BE2C (cell line): ENCODE measurements around the gene HEXD. TPM values are rescaled to one million over a fixed set of nuclear protein-coding genes. Genes with fewer than 3 reads are reported as not detected.
"Not testable (repeated sequence)": the region's sequence is repeated elsewhere in the genome, so short reads cannot be mapped to it uniquely, and the experiment has no call there.

Experiments used
- DNase-seq: peaks from one replicate; pipeline ENCODE4 v3.0.0-alpha.2; 2020
- H3K27me3 ChIP-seq: fragments of 250-450 bp; sonication (Bioruptor Pico); 2 replicates; pipeline ENCODE4 v1.5.1; 2020; ENCODE audit warnings: mild to moderate bottlenecking
- H3K36me3 ChIP-seq: fragments of 250-450 bp; sonication (Bioruptor Pico); 2 replicates; pipeline ENCODE4 v1.5.1; 2020; ENCODE audit warnings: mild to moderate bottlenecking
- H3K4me1 ChIP-seq: fragments of 250-450 bp; sonication (Bioruptor Pico); 2 replicates; pipeline ENCODE4 v1.5.1; 2020
- H3K4me3 ChIP-seq: 2 replicates; pipeline ENCODE4 v1.5.1; 2011; ENCODE audit warnings: low read depth, low read length
- H3K9me3 ChIP-seq: fragments of 250-450 bp; sonication (Bioruptor Pico); 2 replicates; pipeline ENCODE4 v1.5.1; 2020
- polyA plus RNA-seq: library from polyadenylated mRNA; unstranded; fragments of >200 nt; gene quantifications from one replicate; pipeline ENCODE4 v1.2.1, GENCODE V29; 2012; ENCODE audit warnings: low read depth, missing spikeins; ENCODE audit not compliant: insufficient read length, insufficient read depth
- TF ChIP-seq, protein P1 (sequence below): IDR thresholded peaks from 2 replicates; pipeline ENCODE4 v1.5.1; 2012; ENCODE audit warnings: mild to moderate bottlenecking, low read depth, low read length

Gene HEXD
- 34.3 TPM for polyA plus RNA-seq

DNA sequence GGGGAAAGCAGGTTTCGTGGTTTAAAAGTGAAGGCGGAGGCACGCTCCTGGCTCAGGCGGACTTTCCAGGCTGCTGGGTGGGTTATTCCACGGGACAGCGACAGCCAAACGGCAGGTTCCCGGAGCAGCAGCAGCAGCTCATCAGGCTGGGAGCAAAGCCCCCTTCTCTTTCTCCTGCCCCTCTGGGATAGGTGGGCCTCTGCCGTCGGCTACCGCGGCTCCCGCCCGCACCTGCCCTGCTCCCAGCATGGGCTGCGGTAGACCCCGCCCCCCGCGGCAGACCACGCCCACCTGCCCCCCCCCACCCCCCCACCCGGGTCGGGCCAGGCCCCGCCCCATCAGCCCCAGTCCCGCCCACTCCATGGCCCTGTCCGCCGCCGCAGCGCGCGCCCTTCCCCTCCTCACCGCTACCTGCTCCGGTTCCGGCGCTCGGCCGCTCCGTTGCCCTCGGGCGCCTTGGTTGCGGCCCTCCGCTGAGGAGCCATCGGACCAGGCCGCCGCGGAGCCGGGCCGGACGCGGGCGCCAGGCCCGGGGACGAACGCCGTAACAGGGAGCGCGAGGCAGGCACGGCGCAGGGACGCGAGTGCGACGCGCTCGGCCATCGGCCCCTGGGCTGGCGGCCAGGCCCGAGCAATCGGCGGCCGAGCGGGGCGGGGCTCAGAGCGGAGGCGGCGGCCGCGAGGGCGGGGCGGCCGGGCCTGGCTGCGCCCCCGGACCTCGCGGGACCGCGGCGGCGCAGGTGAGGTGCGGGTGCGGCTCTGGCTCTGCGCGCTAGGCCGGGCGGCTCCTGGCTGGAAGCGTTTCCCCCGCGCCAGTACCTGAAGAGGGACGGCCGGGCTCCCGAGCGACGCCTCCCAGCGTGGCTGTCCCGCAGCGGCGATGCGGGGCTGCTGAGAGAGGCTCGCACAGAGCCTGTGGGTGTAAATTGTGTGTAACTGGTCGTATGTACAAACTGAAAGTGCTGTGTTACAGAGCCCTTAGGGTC is at the start of gene HEXD, which contains the start of gene OGFOD3:
HEXD (plus strand) TSS at position 347 of the 986 bp plus-strand sequence. CDS start 1,453 bp downstream, outside the sequence.
OGFOD3 (minus strand) TSS at position 586 of the 986 bp plus-strand sequence; CDS start at position 485, 101 bp downstream.
- H3K4me3 ChIP-seq = peak within 1 kb of the TSS; percentile 81
- peaks cover 6% of the 10 kb centered on the region for H3K36me3 ChIP-seq
- H3K27me3 ChIP-seq = no peaks in the 10 kb centered on the region
- H3K4me1 ChIP-seq = peaks cover 2% of the 10 kb centered on the region
- DNase-seq = peak; percentile 88
- no peaks in the 10 kb centered on the region for H3K9me3 ChIP-seq
- TF ChIP-seq, protein P1, sequence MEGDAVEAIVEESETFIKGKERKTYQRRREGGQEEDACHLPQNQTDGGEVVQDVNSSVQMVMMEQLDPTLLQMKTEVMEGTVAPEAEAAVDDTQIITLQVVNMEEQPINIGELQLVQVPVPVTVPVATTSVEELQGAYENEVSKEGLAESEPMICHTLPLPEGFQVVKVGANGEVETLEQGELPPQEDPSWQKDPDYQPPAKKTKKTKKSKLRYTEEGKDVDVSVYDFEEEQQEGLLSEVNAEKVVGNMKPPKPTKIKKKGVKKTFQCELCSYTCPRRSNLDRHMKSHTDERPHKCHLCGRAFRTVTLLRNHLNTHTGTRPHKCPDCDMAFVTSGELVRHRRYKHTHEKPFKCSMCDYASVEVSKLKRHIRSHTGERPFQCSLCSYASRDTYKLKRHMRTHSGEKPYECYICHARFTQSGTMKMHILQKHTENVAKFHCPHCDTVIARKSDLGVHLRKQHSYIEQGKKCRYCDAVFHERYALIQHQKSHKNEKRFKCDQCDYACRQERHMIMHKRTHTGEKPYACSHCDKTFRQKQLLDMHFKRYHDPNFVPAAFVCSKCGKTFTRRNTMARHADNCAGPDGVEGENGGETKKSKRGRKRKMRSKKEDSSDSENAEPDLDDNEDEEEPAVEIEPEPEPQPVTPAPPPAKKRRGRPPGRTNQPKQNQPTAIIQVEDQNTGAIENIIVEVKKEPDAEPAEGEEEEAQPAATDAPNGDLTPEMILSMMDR = no peak

DNA sequence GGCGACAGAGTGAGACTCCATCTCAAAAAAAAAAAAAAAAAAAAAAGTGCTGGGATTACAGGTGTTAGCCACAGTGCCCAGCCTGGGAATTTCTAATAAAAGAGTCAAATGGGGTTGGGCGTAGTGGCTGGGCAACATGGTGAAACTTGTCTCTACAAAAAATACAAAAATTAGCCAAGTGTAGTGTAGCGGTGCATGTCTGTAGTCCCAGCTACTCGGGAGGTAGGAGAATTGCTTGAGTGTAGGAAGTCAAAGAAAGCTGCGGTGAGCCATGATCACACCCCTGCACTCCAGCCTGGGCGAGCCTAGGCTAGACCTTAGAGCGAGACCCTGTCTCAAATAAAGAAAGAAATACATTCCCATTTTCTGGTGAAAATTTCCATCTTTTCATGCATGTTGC is 48.9 kb upstream of the HEXD start:
- no peaks in the 10 kb centered on the region; the same call in 1 of the 2 replicates for H3K4me1 ChIP-seq
- TF ChIP-seq, protein P1 = no peak
- DNase-seq = no peak
- no peaks in the 10 kb centered on the region for H3K36me3 ChIP-seq
- H3K4me3 ChIP-seq = no peak overlapping the region
- peaks cover 26% of the 10 kb centered on the region for H3K27me3 ChIP-seq
- no peaks in the 10 kb centered on the region for H3K9me3 ChIP-seq

DNA sequence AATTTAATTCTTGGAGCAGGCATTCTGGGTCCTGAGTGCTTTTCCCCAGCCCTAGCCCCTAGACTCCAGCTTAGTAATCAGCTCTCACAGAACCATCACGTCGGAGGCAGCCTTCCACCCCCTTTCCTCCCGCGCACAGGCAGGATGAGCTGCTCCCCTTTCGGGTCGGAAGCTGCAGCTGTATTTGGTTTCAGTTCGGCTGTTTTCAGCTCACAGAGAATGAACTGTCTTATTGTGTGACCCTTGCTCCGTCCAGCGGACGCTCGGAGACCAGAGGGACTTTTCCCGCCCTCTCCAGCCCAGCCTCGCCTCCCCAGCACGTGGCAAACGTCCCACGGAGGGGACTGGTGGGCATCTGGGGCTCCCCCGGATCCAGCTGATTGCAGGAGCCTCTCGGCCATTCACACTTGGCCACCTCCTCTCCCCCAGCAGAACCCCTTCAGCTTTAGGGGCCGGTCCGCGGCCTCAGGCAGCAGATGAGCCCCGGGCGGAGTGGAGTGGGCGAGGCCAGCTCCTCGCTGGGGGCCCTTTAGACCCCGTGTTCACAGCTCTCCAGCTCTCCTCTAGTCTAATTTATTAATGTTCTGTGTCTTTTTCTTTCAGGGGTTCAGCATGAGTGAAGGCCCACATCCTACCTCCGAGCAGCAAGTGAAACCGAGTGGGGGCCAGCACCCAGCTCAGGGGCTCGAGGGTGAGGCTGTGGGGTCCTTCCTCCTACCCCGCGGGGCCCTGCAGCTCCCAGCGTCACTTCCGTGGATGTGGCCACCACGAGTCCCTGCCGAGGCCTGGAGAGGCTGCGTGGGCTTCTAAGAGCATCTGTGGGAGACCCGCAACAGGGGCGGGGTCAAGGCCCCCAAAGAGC is 47.4 kb upstream of the HEXD start:
- DNase-seq = no peak
- H3K27me3 ChIP-seq = peaks cover 41% of the 10 kb centered on the region
- H3K4me1 ChIP-seq = no peaks in the 10 kb centered on the region; the same call in 1 of the 2 replicates
- TF ChIP-seq, protein P1 = no peak
- H3K4me3 ChIP-seq = peak overlapping the region; percentile 8
- no peaks in the 10 kb centered on the region for H3K9me3 ChIP-seq
- no peaks in the 10 kb centered on the region for H3K36me3 ChIP-seq

DNA sequence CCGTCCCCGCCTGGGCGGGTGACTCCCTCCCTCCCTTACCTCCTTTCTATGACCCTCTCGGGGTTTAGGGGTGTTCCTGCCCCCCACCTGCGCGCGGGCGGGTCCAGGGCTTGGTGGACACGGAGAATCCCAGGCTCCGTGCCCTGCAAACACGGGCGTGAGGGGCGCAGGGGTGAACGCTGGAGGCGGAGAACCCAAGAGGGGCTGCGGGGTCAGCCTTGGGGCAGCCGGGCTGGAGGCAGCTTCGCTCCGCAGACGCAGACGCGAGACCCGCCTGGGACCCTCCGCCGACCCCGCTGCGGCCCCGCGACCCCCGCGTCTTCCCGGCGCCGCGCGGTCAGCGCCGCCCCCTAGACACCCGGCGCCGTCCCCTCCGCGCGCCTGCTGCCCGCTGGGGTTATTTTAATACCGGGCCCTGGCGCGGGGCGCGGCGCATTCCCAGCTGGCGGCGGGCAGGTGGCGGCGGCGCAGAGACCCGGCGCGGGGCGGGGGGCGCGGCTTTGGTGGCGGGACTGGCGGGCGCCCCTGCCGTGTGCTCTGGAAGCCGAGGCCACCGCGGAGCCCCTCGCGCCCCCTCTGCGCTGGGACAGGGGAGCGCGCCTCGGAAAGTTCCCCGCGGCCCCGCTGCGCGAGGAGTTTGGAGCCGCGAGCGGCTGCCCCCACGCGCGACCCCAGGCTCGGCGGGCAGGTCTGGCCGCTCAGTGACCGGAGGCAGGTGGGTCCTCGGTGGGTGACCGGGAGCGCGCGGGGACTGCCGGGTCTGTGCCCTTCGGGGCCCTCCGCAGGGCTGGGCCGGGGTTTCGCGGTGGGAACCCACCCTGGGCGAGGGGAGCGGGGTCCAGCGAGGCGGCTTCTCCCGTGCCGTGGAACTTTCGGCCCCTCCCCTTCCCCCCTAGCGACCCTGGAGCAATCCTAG is 46.6 kb upstream of the HEXD start, which contains the start of gene UTS2R:
UTS2R (plus strand) TSS at position 433 of the 916 bp plus-strand sequence. CDS start 2,560 bp downstream, outside the sequence.
- TF ChIP-seq, protein P1 = no peak
- Histone ChIP-seq H3K9me3 (no peaks in the 10 kb centered on the region), H3K36me3 (no peaks in the 10 kb centered on the region), H3K27me3 (peaks cover 44% of the 10 kb centered on the region), H3K4me3 (peak within 1 kb of the TSS; percentile 8), H3K4me1 (no peaks in the 10 kb centered on the region; the same call in 1 of the 2 replicates)
- no peak for DNase-seq

DNA sequence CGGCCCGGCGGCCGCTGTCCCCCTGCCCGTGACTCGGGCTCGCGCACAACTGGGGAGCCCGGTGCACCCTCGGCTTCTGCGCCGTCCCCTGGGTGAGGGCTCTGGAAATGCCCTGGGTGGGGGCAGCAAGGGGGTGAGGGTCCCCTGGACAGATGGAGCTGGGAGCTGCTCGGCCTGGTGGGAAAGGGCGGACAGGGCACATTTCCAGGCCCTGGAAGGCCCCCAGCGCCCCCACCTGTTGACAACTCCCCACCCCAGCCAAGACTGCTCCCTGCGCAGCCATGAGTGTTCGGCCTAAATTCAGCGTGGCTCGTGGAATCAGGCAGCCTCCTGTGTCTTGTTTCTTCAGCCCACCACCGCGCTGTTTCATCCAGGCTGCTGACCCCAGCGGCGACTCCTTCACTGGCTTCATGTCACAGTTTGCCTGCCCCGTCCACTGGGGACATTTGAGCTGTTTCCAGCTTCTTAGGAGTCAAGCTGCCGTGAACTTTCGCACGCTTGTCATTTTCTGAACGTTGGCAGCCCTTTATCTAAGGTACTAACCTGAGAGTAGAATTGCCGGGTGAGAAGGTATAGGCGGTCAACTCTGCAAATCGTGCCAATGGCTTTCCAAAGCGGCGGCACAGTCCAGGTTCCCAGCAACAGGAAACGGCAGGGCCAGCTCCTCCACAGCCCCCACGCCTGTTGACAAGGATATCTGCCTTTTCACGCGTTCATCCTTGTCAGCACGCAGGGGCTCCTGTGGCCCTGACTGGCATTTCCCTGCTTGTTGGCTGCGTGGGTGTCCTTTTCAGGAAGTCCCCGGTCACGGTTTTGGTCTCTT is 45.7 kb upstream of the HEXD start:
- H3K27me3 ChIP-seq = peaks cover 44% of the 10 kb centered on the region
- H3K4me1 ChIP-seq = no peaks in the 10 kb centered on the region; the same call in 1 of the 2 replicates
- H3K9me3 ChIP-seq = no peaks in the 10 kb centered on the region
- no peak for DNase-seq
- H3K36me3 ChIP-seq = no peaks in the 10 kb centered on the region
- H3K4me3 ChIP-seq = no peak overlapping the region
- TF ChIP-seq, protein P1 = no peak

DNA sequence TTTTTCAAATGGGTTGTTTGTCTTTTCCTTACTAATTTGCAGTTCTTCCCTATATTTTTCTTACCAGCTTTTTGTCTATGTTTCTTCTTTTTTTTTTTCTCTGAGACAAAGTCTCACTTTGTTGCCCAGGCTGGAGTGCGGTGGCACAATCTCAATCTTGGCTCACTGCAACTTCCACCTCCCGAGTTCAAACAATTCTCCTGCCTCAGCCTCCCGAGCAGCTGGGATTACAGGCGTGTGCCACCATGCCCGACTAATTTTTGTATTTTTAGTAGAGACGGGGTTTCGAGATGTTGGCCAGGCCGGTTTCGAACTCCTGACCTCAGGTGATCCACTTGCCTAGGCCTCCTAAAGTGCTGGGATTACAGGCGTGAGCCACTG is 45.1 kb upstream of the HEXD start:
- H3K9me3 ChIP-seq, DNase-seq, H3K36me3 ChIP-seq, H3K4me3 ChIP-seq, H3K4me1 ChIP-seq: not testable (repeated sequence)
- peaks cover 46% of the 10 kb centered on the region for H3K27me3 ChIP-seq
